ENCODE results near the gene TANK.

GRCh38 chr2:161119483-161119882 is 40.7 kb upstream of the TANK start:
- no peak for TF ChIP-seq CTCF (IDR thresholded peaks at IDR 0.05; ENCODE audit: insufficient read depth, low read length, poor library complexity, severe bottlenecking)
- no peak for TF ChIP-seq EZH2phosphoT487 (conservative IDR thresholded peaks at IDR 0.05; ENCODE audit: low read length)

Data from SU-DHL-6 (cell line).